T47D (cell line): ENCODE data around the gene TRAPPC2L.

Experiments used
- DNase-seq, 2 experiments: peaks; one replicate each; pipeline versions ENCODE4 v3.0.0 to v3.0.0-alpha.2; 2011 to 2012; ENCODE audit warnings: low read depth in 1 of 2, low spot score in 1 of 2
- JUND ChIP-seq: IDR thresholded peaks from 2 replicates; pipeline ENCODE4 v1.6.1; 2012; ENCODE audit warnings: low read depth
- in situ Hi-C: cut with HindIII; loops from 2 replicates; pipeline ENCODE4 v1.10.0; 2016; ENCODE audit warnings: low sequenced_read_pairs, low pct_unique_long_range_greater_than_20kb

TRAPPC2L gene

DNA sequence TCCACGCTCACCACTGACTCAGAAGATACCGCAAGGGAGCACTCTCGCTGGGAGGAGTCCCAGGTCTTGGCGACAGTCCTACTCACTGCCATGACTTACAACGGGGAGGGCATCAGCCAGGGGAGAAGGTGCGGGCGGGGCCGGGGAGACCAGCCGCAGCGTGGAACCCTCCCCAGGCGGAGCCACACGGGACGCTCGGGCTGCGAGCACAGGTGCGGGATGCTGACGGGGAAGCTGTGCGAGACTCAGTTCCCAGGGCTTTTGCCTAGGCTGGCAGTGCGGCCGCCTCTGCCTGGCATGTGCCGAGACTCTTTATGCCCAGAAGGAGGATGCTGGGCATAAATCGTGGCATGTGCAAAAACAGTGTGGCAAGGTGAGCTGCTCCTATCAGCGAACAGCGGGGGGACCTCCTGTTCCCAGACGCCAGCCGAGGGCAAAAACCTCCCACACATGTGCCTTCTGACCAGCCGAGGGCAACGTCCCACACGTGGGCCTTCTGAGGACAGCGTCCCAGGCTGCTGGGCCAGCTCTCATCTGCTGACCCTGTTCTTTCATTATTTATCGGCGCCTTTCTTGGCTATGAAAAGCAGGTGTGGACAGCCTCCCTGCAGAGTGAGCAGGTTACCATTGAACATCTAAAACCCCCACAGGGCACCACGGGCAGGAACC lies 6.3 kb upstream of the TRAPPC2L start:
- DNase-seq: no peak
- no peak for TF ChIP-seq JUND
- in situ Hi-C loops: no loop called here

DNA sequence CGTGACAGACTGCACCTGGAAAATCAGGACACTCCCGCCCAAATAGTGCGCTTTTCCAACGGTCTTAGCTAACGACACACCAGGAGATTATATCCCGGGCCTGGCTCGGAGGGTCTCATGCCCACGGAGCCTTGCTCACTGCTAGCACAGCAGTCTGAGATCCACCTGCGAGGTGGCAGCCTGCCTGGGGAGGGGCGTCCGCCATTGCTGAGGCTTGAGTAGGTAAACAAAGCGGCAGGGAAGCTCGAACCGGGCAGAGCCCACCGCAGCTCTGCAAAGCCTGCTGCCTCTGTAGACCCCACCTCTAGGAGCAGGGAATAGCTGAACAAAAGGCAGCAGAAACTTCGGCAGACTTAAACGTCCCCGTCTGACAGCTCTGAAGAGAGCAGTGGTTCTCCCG lies 5.3 kb upstream of the TRAPPC2L start:
- no peak for TF ChIP-seq JUND
- no peak for DNase-seq
- in situ Hi-C loops: no loop called here

DNA sequence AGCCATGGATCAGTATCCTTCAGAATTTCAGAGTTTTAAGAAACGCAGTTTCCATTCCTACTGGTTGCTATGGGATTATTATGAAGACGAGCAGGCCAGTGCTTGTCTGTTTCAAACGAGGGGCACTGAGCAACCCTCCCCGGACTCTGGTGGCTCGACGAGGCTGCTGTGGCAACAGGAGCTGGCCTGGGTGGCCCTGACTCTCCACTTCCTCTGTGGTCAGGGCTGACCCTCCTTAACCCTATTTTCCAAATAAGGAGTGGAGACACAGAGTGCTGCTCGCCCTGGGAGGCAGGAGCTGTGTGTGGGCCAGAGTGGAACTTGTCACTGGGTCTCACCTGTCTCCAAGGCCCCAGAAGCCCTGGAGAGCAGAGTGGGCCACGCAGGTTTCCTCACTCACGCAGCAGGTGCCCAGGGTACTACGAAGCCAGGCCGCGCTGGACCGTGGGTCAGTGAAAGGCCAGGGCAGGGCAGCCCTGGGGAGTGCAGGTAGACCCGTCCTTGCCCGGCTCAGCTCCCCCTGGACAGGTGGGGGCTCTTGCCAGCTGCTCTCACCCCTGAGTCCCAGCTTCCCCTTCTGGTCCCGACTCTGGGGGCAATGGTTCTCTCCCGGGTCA lies 3.5 kb upstream of the TRAPPC2L start:
- in situ Hi-C loops: no loop called here
- no peak for DNase-seq
- TF ChIP-seq JUND: no peak

DNA sequence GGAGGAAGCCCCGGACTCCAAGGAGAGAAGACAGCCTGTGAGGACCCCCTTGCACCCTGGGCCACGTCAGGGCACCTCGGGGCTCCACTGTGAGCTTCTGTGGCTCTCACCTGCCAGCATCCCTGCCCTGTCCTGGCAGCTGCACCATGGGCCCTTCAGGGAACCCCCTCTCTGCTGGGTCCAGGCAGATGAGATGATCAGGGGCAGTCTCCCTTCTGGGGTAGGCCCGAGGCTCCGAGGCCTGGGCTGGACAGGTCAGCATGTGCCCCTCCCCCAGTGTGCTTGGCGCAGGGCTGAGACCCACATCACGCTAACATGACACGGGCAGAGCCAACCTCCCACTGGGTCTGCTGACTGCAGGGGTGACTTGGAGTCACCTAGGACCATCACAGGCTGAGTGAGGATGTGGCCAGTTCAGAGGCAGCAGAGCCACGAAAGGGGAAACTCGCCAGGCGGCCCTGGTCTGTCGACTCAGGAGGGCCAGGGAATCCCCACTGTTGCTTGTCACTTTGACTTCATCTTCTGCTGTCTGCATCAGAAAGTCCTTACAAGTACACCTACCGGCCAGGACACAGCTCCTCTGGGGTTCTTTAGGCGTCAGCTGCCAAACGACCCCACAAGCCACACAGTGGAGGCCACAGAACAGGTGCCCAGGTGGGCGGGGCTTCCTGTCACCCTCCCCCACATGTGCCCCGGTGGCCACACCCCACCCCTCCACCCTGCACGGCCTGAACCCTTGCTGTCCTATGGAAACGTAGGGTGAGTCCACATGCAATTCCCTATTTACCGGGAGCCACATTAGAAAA lies 2.4 kb upstream of the TRAPPC2L start:
- in situ Hi-C loops: no loop called here
- DNase-seq: no peak
- TF ChIP-seq JUND: no peak

DNA sequence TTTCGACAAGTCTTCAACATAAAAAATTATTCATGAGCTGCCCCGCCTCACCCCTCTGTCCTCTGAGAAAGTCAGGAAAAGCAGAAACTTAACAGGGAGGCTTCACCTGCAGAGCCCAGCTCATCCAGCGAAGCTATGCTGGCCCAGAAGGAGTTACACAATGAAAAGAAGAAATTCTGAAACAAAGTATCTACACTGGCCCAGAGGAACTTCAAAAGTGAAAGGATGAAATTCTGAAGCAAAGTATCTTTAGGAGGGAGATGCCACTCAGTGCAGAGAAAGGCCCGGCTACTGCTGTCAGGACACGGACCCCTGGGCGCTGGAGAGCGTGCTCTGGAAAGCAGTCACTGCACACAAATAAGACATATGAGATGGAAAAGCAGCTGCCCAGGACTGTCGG lies 1.8 kb upstream of the TRAPPC2L start:
- no peak for TF ChIP-seq JUND
- in situ Hi-C loops: no loop called here

DNA sequence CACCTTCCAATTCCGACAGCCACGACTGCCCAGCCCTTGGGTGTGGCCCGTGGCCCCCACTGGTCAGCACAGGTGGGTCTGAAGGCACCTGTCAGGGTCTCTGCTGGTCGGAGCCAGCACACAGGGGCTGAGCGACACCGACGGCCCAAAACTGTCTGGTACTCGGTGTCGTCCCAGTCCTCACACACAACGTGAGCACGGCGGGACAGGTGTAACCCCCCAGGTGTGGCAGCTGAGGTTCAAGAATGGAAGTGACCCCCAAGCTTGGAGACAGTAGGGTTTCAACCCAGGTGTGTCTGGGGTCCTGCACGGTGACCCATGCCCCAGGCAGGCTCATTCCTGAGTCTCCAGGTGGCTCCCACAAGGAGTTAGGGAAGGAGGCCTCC lies 1.2 kb upstream of the TRAPPC2L start:
- no peak for DNase-seq
- in situ Hi-C loops: no loop called here
- TF ChIP-seq JUND: no peak

More for the DNA sequence above, 1.8 kb upstream of the TRAPPC2L start:
- DNase-seq: no peak

DNA sequence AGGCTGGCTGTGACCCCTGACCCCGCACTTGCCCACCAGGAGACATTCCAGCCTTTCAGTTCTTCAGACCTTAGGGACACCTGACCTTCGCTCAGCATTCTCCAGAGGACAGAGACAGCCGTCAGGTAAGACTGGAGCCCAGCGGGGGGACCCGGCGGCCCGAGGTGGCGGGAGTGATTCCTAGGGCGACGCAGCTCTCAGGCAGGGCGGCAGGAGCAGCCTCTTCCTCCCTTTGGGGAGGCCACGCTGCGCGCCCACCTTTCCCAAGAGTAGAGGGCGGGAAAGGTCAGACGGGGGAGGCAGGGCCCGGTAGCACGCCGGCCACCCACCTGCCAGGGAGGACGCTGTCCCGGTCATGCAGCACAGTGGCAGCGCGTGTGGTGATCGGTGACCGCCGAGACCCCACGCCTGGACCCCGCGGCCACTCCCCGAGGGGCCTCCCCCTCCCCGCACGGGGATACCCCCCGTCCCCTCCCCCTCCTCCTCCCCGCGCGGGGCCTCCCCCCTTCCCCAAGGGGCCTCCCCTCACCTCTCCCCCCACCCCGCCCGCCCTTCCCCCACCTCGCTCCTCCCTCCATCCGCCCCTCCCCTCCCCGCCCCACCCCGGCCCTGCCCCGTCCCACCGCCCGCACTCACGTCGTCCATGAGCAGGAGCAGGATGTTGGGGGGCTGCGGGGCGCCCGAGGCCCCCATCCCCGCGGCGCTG lies 652 bp upstream of the TRAPPC2L start:
- no peak for TF ChIP-seq JUND
- no peak for DNase-seq
- in situ Hi-C loops: no loop called here

DNA sequence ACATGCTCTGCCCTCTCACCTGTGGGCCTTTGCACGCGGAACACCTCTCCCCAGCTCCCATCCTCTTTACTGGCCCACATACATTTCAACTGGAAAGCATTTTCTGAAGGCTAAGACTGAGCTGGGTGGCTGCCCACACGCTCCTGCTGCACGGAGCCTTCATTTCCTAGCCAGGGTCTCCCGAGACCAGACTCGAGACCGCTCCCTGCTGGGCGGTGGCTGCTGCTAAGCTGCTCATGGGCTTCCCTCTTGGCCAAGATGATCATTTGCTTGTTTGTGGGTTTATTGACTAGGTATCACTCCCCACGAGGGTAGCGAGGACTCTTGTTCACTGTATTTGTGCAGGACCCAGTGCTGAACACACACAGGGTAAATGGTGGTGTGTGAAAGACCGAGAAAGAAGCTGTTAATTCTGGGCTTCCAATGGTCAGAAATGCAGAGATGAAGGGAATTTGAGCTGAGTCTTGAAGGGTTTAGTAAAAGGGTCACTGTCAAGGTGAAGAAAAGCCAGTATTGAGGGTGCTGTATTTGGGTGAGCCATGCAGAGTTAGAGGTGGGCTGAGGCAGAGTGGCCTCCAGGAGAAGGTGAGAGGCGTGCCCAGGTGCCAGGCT lies 907 bp downstream of the TRAPPC2L start:
- TF ChIP-seq JUND: no peak
- peak; percentile 77 to 91 for DNase-seq
- in situ Hi-C loops: no loop called here

DNA sequence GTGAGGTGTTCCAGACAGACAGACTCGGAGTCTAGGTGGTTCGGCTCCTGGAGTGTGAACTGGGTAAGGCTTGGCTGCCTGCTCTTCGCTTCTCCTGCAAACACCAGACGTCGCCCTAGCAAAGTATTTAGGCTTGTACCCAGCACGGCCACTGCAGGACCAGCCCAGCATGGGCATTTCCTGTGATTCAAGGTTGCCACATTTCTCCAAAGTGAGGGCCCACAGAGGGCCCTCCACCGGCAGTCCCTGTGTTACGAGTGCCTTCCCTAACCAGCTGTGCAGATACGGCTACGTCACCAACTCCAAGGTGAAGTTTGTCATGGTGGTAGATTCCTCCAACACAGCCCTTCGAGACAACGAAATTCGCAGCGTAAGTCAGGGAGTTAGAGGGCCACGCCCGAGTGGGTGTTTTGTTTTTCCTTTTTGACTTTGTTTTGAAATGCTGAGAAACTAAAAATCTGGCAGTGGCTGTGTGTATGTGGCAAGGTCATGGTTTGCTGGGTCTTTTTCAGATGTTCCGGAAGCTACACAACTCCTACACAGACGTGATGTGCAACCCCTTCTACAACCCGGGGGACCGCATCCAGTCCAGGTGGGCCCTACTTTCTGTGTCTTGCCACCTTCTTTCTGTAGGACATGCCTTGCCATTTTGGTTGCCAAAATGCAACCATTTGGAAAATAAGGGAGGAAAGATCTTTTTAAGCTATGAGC lies 2.6 kb downstream of the TRAPPC2L start:
- in situ Hi-C loops: no loop called here
- TF ChIP-seq JUND: no peak

DNA sequence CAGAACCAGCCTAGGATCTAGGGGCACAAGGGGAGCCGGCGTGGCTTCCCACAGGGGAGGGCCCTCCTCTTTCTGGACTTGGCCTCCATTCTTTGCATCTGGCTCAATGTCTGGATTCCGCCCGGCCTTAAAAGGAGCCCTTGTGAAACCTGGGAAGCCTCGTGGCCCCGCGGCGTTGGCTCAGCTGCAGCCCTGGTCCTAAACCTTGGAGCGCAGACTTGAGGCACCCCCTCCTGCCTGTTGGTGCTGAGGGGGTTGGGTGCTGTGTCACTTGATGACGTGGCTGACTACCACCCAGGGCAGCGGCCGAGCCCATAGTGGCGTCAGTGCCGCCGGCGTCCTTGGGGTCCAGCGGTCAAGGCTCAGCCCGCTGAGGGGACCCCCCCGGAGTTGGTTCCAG lies 4.4 kb downstream of the TRAPPC2L start:
- DNase-seq: no peak
- in situ Hi-C loops: no loop called here
- no peak for TF ChIP-seq JUND

More for the DNA sequence above, 2.6 kb downstream of the TRAPPC2L start:
- DNase-seq: no peak

DNA sequence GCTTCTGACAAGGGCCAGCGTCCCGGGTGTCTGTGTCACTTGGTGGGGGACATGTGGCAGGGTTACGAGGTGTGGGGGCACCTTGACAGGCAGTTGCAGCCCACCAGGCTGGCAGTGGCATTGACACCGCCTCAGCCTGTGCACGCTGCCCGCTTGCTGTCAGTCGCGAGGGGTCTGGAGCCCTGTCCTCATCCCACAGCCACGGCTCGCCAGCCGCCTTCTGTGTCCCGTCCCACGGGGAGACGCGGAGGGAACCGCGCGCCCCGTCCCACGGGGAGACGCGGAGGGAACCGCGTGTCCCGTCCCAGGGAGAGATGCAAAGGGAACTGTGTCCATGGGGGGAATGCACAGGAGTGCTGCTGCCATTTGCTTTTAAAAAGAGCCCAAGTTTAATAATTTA lies 6.0 kb downstream of the TRAPPC2L start:
- no peak for DNase-seq
- in situ Hi-C loops: no loop called here
- no peak for TF ChIP-seq JUND

DNA sequence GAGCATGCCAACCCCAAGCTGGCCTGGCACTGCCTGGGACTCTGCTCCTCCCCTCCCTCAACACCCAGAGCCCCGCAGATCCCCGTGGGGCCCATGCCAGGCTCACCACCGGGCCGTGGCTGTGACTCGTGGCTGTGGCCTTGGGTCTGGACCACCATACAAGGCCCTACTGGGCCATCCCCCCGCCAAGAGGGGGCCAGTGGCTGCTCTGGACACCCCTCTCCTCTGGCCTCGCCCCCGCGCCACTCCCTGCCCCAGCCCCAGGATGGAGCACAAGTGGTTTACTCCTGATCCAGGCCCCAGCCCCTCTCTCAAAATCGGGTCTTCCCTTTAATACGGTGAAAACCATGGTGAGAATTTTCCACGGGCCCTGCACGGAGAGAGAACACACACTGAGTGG lies 6.5 kb downstream of the TRAPPC2L start:
- no peak for TF ChIP-seq JUND
- in situ Hi-C loops: no loop called here

More for the DNA sequence above, 6.5 kb downstream of the TRAPPC2L start:
- DNase-seq: no peak
